CD14-positive monocyte (primary cell): ENCODE data around the gene SOX30. TPM values are rescaled to one million over a fixed set of nuclear protein-coding genes. Genes with fewer than 3 reads are reported as not detected.
A peak's percentile ranks its signal among the peaks of the same experiment; 100 is the strongest.
"Not testable (repeated sequence)": the region's sequence is repeated elsewhere in the genome, so short reads cannot be mapped to it uniquely, and the experiment has no call there.

Source experiments
- DNase-seq, 3 donors: peaks; one replicate each; pipeline ENCODE4 v3.0.0-alpha.2; 2011 to 2022
- H2AFZ ChIP-seq: 2 replicates; pipeline ENCODE4 v1.6.0; 2012; ENCODE audit warnings: mild to moderate bottlenecking, low read depth, low read length, inconsistent platforms; ENCODE audit not compliant: insufficient read depth, poor library complexity, severe bottlenecking
- H3K27ac ChIP-seq, 2 donors: 1 replicate in 1 of 2; 2 replicates in 1 of 2; pipeline ENCODE4 v1.5.1; 2012 to 2013; ENCODE audit warnings: low read length in 2 of 2, control low read depth in 1 of 2, inconsistent platforms in 1 of 2, low read depth in 1 of 2, mild to moderate bottlenecking in 1 of 2
- H3K27me3 ChIP-seq, 2 donors: one replicate each; pipeline versions ENCODE4 v1.6.0 to v1.6.1; 2011 to 2013; ENCODE audit warnings: low read length in 2 of 2; ENCODE audit not compliant: control insufficient read depth in 2 of 2, insufficient read depth in 2 of 2
- H3K36me3 ChIP-seq, 2 donors: replicated peaks in 1 of 2; 1 replicate in 1 of 2; 2 replicates in 1 of 2; pipeline versions ENCODE4 v1.5.1 to v1.6.1; 2012 to 2013; ENCODE audit warnings: low read length in 2 of 2, control low read depth in 1 of 2, inconsistent platforms in 1 of 2, mild to moderate bottlenecking in 1 of 2; ENCODE audit not compliant: insufficient read depth in 2 of 2, control insufficient read depth in 1 of 2
- H3K4me1 ChIP-seq, 2 donors: 1 replicate in 1 of 2; 2 replicates in 1 of 2; pipeline versions ENCODE4 v1.5.1 to v1.6.1; 2012 to 2013; ENCODE audit warnings: low read length in 2 of 2, control low read depth in 1 of 2, inconsistent platforms in 1 of 2, mild to moderate bottlenecking in 1 of 2, moderate library complexity in 1 of 2; ENCODE audit not compliant: insufficient read depth in 2 of 2, control insufficient read depth in 1 of 2
- H3K4me2 ChIP-seq: replicated peaks from 2 replicates; pipeline ENCODE3; 2012; ENCODE audit warnings: low read length, moderate library complexity, mild to moderate bottlenecking; ENCODE audit not compliant: poor library complexity, severe bottlenecking; ENCODE audit errors: extremely low read depth
- H3K4me3 ChIP-seq, 3 experiments: fragments of 200-600 bp in 1 of 3; sonication (generic) in 1 of 3; replicated peaks in 1 of 3; 1 replicate in 2 of 3; 2 replicates in 1 of 3; pipeline ENCODE4 v1.5.1; 2011 to 2013; ENCODE audit warnings: low read length in 3 of 3, mild to moderate bottlenecking in 3 of 3, control low read depth in 2 of 3, low read depth in 2 of 3, inconsistent platforms in 1 of 3, moderate library complexity in 1 of 3
- H3K79me2 ChIP-seq: 2 replicates; pipeline ENCODE4 v1.6.0; 2012; ENCODE audit warnings: mild to moderate bottlenecking, control low read depth, inconsistent platforms, low read length, moderate library complexity; ENCODE audit not compliant: insufficient read depth
- H3K9ac ChIP-seq: 2 replicates; pipeline ENCODE4 v1.6.0; 2017; ENCODE audit warnings: low read length, mild to moderate bottlenecking; ENCODE audit not compliant: insufficient read depth, poor library complexity, severe bottlenecking
- H3K9me3 ChIP-seq, 2 donors: replicated peaks in 1 of 2; 1 replicate in 1 of 2; 2 replicates in 1 of 2; pipeline versions ENCODE4 v1.5.1 to v1.6.1; 2012 to 2013; ENCODE audit warnings: low read length in 2 of 2, control low read depth in 1 of 2; ENCODE audit not compliant: control insufficient read depth in 1 of 2, insufficient read depth in 1 of 2
- H4K20me1 ChIP-seq: 2 replicates; pipeline ENCODE4 v1.6.0; 2012; ENCODE audit warnings: mild to moderate bottlenecking, low read length, control low read depth, moderate library complexity; ENCODE audit not compliant: insufficient read depth
- H3K27ac Mint-ChIP-seq, 7 donors: one replicate each; pipeline ENCODE4 v1.8.0; 2020; ENCODE audit warnings: mild to moderate bottlenecking in 7 of 7, mixed read lengths in 7 of 7, moderate library complexity in 6 of 7, inconsistent platforms in 2 of 7
- H3K27me3 Mint-ChIP-seq, 3 donors: one replicate each; pipeline ENCODE4 v1.8.0; 2021 to 2022; ENCODE audit warnings: low read depth in 3 of 3, mild to moderate bottlenecking in 3 of 3, mixed read lengths in 3 of 3, moderate library complexity in 3 of 3, inconsistent platforms in 1 of 3
- H3K36me3 Mint-ChIP-seq, 2 donors: one replicate each; pipeline ENCODE4 v1.8.0; 2020; ENCODE audit warnings: mixed read lengths in 2 of 2, inconsistent platforms in 1 of 2, mild to moderate bottlenecking in 1 of 2
- H3K4me1 Mint-ChIP-seq: one replicate; pipeline ENCODE4 v1.8.0; 2020; ENCODE audit warnings: mild to moderate bottlenecking, mixed read lengths
- H3K4me3 Mint-ChIP-seq, 2 donors: one replicate each; pipeline ENCODE4 v1.8.0; 2020; ENCODE audit warnings: mild to moderate bottlenecking in 2 of 2, mixed read lengths in 2 of 2, moderate library complexity in 1 of 2
- H3K9me3 Mint-ChIP-seq, 7 donors: one replicate each; pipeline ENCODE4 v1.8.0; 2020 to 2022; ENCODE audit warnings: mixed read lengths in 7 of 7, mild to moderate bottlenecking in 6 of 7, moderate library complexity in 6 of 7, inconsistent platforms in 2 of 7
- CTCF ChIP-seq: fragments of 200-600 bp; IDR thresholded peaks from one replicate; pipeline ENCODE4 v1.8.0; 2022; ENCODE audit warnings: antibody characterized with exemption, mild to moderate bottlenecking
- WGBS: methylation state at CpG from one replicate; pipeline ENCODE4 v1.1.5; 2013; ENCODE audit warnings: missing lambda C conversion rate; ENCODE audit not compliant: insufficient coverage; 5-methylcytosine and 5-hydroxymethylcytosine counted together
- intact Hi-C, 2 donors: fragments of 100-400 bp; cut with micrococcal nuclease; formaldehyde crosslinking; loops; one replicate each; pipeline versions ENCODE4 v1.15.0 to v1.15.1; 2023
- polyA plus RNA-seq, 3 donors: library from polyadenylated mRNA; depleted of rRNA in 1 of 3; unstranded in 2 of 3; stranded (reverse) in 1 of 3; fragments of 300-500 nt in 2 of 3; fragments of >200 nt in 1 of 3; fragmentation: Illumina TruSeq in 2 of 3; gene quantifications; 1 replicate in 2 of 3; 2 replicates in 1 of 3; pipeline ENCODE4 v1.2.3, GENCODE V29; 2012 to 2021

SOX30 gene
- polyA plus RNA-seq, 3 donors: 0.03 to 0.22 (median 0.12) TPM

- Histone ChIP-seq H3K27ac (no peak overlapping the region), H4K20me1 (no peaks in the 10 kb centered on the region), H3K9ac (no peak overlapping the region), H3K36me3 (no peaks in the 10 kb centered on the region), H3K9me3 (no peaks in the 10 kb centered on the region), H3K4me2 (no peak overlapping the region), H3K4me1 (no peaks in the 10 kb centered on the region), H3K4me3 (no peak overlapping the region), H3K27me3 (peaks cover 2 to 8% of the 10 kb centered on the region in 2 donors), H2AFZ (no peak overlapping the region), H3K79me2 (no peaks in the 10 kb centered on the region)
- Mint-ChIP-seq H3K4me1 (no peaks in the 10 kb centered on the region), H3K9me3 (peaks cover 0 to 10% (median 0%) of the 10 kb centered on the region in 7 donors), H3K4me3 (no peak overlapping the region), H3K27ac (peak overlapping the region in 1 of 7 donors; percentile 82), H3K36me3 (no peaks in the 10 kb centered on the region), H3K27me3 (peaks cover 4 to 23% (median 20%) of the 10 kb centered on the region in 3 donors)
- TF ChIP-seq CTCF: no peak
- intact Hi-C loops: no loop called here
- WGBS: 58% methylated on average over 2 of the region's 3 CpGs
- DNase-seq: no peak
These were observed 25.7 kb upstream of the SOX30 start for GRCh38 chr5:157677931-157678330.

- not testable (repeated sequence) for H3K4me3 ChIP-seq, DNase-seq, H2AFZ ChIP-seq, H3K27ac Mint-ChIP-seq, H3K36me3 ChIP-seq, H4K20me1 ChIP-seq, H3K4me2 ChIP-seq, H3K79me2 ChIP-seq, H3K9ac ChIP-seq, H3K9me3 ChIP-seq, H3K4me3 Mint-ChIP-seq, H3K27ac ChIP-seq
- peaks cover 0 to 24% (median 6%) of the 10 kb centered on the region in 7 donors for H3K9me3 Mint-ChIP-seq
- H3K36me3 Mint-ChIP-seq: peaks cover 8 to 12% of the 10 kb centered on the region in 2 donors
- peaks cover 24% of the 10 kb centered on the region for H3K4me1 Mint-ChIP-seq
- peaks cover 16 to 18% of the 10 kb centered on the region in 2 donors for H3K4me1 ChIP-seq
- no CpG with 5 or more reads among the region's 4 CpGs for WGBS
- peaks cover 5 to 40% of the 10 kb centered on the region in 2 donors for H3K27me3 ChIP-seq
- H3K27me3 Mint-ChIP-seq: peaks cover 31 to 53% (median 51%) of the 10 kb centered on the region in 3 donors
- intact Hi-C loops: loop anchor here in 1 of 2 donors (5.0 kb wide), 1 partner anchor 58 kb away; the partner anchor contains the start of gene THG1L
These were observed 22.1 kb upstream of the SOX30 start for GRCh38 chr5:157674351-157674750.
